GM19397 (cell line): ENCODE results near the gene RPS3.

ENCODE experiments used
- ATAC-seq: cut with Tn5 transposase; IDR thresholded peaks from one replicate; pipeline ENCODE4 v1.9.1; 2021; ENCODE audit warnings: mild to moderate bottlenecking, moderate library complexity; ENCODE audit not compliant: unreplicated experiment

The RPS3 gene

GRCh38 chr11:75433443-75433842 is 34.1 kb downstream of the RPS3 start:
- ATAC-seq = no peak

- no peak for ATAC-seq
Measured at GRCh38 chr11:75434051-75434450, 34.7 kb downstream of the RPS3 start.

GRCh38 chr11:75434886-75435570 is 35.7 kb downstream of the RPS3 start:
- no peak for ATAC-seq

GRCh38 chr11:75435571-75435925 is 36.2 kb downstream of the RPS3 start:
- ATAC-seq = no peak

GRCh38 chr11:75436806-75437205 is 37.5 kb downstream of the RPS3 start:
- ATAC-seq = no peak

GRCh38 chr11:75437966-75438659 is 38.8 kb downstream of the RPS3 start:
- ATAC-seq = no peak

- no peak for ATAC-seq
Measured at GRCh38 chr11:75439026-75439425, 39.7 kb downstream of the RPS3 start.

- ATAC-seq = no peak
Measured at GRCh38 chr11:75439495-75440120, 40.3 kb downstream of the RPS3 start.

GRCh38 chr11:75440960-75441803 is 41.9 kb downstream of the RPS3 start:
- ATAC-seq = no peak

- ATAC-seq = no peak
Measured at GRCh38 chr11:75441804-75442132, 42.5 kb downstream of the RPS3 start.

GRCh38 chr11:75442161-75442885 is 43.0 kb downstream of the RPS3 start:
- no peak for ATAC-seq

GRCh38 chr11:75443043-75443442 is 43.7 kb downstream of the RPS3 start:
- no peak for ATAC-seq

GRCh38 chr11:75445315-75445953 is 46.1 kb downstream of the RPS3 start:
- ATAC-seq = no peak

GRCh38 chr11:75447415-75447814 is 48.1 kb downstream of the RPS3 start:
- no peak for ATAC-seq

GRCh38 chr11:75449271-75449670 is 50.0 kb downstream of the RPS3 start:
- ATAC-seq = no peak

GRCh38 chr11:75449776-75450175 is 50.5 kb downstream of the RPS3 start:
- ATAC-seq = no peak

- ATAC-seq = no peak
Measured at GRCh38 chr11:75450236-75450635, 50.9 kb downstream of the RPS3 start.

GRCh38 chr11:75450826-75451821 is 51.8 kb downstream of the RPS3 start:
- no peak for ATAC-seq
